Panc1 (cell line): ENCODE measurements around the gene KIFC3. TPM values are rescaled to one million over a fixed set of nuclear protein-coding genes. Genes with fewer than 3 reads are reported as not detected.
A peak's percentile ranks its signal among the peaks of the same experiment; 100 is the strongest.
"Not testable (repeated sequence)": the region's sequence is repeated elsewhere in the genome, so short reads cannot be mapped to it uniquely, and the experiment has no call there.

ENCODE experiments used
- ATAC-seq: fragments of 200-7000 bp; cut with Tn5 transposase; 2 replicates; pipeline ENCODE4 v1.9.1; 2020; ENCODE audit warnings: mild to moderate bottlenecking, moderate library complexity
- BruUV-seq: library from RNA; stranded (reverse); fragments of 400-500 nt; replicated peaks from 2 replicates; lab custom pipeline; 2021; lab: Mats Ljungman, UMichigan
- CTCF ChIA-PET: fragments of 300-600 bp; sonication (Branson Sonifier 250); formaldehyde crosslinking; loops from one replicate; lab custom pipeline; 2022; ENCODE audit warnings: antibody characterized with exemption; lab: Charles Lee
- POLR2A ChIA-PET: fragments of 300-600 bp; sonication (Branson Sonifier 250); formaldehyde crosslinking; loops from one replicate; lab custom pipeline; 2022; ENCODE audit warnings: antibody characterized with exemption; lab: Charles Lee
- DNase-seq: peaks from one replicate; pipeline ENCODE4 v3.0.0-alpha.2; 2010; ENCODE audit warnings: low read depth, low spot score
- H3K27ac ChIP-seq: 2 replicates; pipeline ENCODE4 v1.5.1; 2011; ENCODE audit warnings: mild to moderate bottlenecking, low read length, inconsistent platforms
- H3K27me3 ChIP-seq: fragments of 200-500 bp; sonication (Bioruptor generic); 2 replicates; pipeline ENCODE4 v1.6.0; 2014; ENCODE audit warnings: low read length, inconsistent platforms; ENCODE audit not compliant: control insufficient read depth, insufficient read depth
- H3K36me3 ChIP-seq: fragments of 200-500 bp; sonication (Bioruptor generic); 2 replicates; pipeline ENCODE4 v1.5.1; 2014; ENCODE audit warnings: inconsistent platforms, mild to moderate bottlenecking, low read length, moderate library complexity; ENCODE audit not compliant: control insufficient read depth, insufficient read depth
- H3K4me1 ChIP-seq: 2 replicates; pipeline ENCODE4 v1.5.1; 2011; ENCODE audit warnings: inconsistent platforms, mild to moderate bottlenecking, low read length, moderate library complexity; ENCODE audit not compliant: control insufficient read depth, insufficient read depth
- H3K4me3 ChIP-seq, 2 experiments: 2 replicates each; pipeline ENCODE4 v1.5.1; 2011 to 2012; ENCODE audit warnings: low read depth in 2 of 2, low read length in 2 of 2, mild to moderate bottlenecking in 2 of 2, inconsistent platforms in 1 of 2, moderate library complexity in 1 of 2
- H3K9me3 ChIP-seq: fragments of 200-500 bp; sonication (Bioruptor generic); 2 replicates; pipeline ENCODE4 v1.5.1; 2014; ENCODE audit warnings: low read depth, mild to moderate bottlenecking, inconsistent platforms, low read length, moderate library complexity; ENCODE audit not compliant: control insufficient read depth, insufficient read depth
- POLR2AphosphoS5 ChIP-seq: IDR thresholded peaks from 2 replicates; pipeline ENCODE4 v1.6.1; 2012; ENCODE audit warnings: mild to moderate bottlenecking, low read depth, low read length, moderate library complexity
- SIN3A ChIP-seq: IDR thresholded peaks from 2 replicates; pipeline ENCODE4 v1.6.1; 2012; ENCODE audit warnings: low read depth, mild to moderate bottlenecking, low read length, moderate library complexity, borderline replicate concordance; ENCODE audit not compliant: insufficient read depth
- TCF7L2 ChIP-seq: IDR thresholded peaks from 2 replicates; pipeline ENCODE4 v1.6.1; 2011; ENCODE audit warnings: mild to moderate bottlenecking, low read depth, low read length, inconsistent platforms
- in situ Hi-C: cut with HindIII; loops from 2 replicates; pipeline ENCODE4 v1.10.0; 2016; ENCODE audit warnings: low sequenced_read_pairs, low pct_unique_long_range_greater_than_20kb
- intact Hi-C: fragments of 100-400 bp; cut with micrococcal nuclease; formaldehyde crosslinking; loops from one replicate; pipeline ENCODE4 v1.10.0; 2022; ENCODE audit not compliant: unreplicated experiment
- total RNA-seq: library from RNA; stranded (reverse); gene quantifications from one replicate; pipeline ENCODE4 v1.2.1, GENCODE V29; 2021; ENCODE audit not compliant: unreplicated experiment
- TF ChIP-seq, protein P1 (sequence below): fragments of 450-650 bp; IDR thresholded peaks from 2 replicates; pipeline ENCODE4 v1.5.1; 2017; ENCODE audit warnings: mild to moderate bottlenecking
- TF ChIP-seq, protein P2 (sequence below), 2 experiments: IDR thresholded peaks; 2 replicates each; pipeline ENCODE4 v1.6.1; 2011 to 2012; ENCODE audit warnings: low read depth in 2 of 2, control low read depth in 1 of 2, low read length in 1 of 2, mild to moderate bottlenecking in 1 of 2, moderate library complexity in 1 of 2; ENCODE audit not compliant: insufficient read depth in 1 of 2

The KIFC3 gene
- total RNA-seq, 1 experiment from 2014 or later: 51.5 TPM

DNA sequence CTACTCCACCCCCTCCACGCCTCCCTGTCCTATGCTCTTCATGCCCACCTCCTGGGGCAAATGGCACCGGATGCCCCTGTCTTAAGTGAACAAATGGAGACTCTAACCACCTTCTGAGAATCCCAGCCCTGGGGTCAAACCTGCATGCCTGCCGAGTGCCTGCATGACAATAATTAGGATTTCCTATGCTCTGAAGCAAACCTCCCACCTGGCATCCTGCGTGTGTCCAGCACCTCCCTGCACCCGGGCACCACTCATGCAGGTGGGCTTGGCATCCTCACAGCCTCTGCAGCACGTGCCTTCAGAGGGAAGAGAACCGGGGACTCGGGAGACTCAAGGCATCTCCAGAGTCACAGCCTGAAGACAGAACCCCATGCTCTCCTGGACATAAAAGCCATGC lies 11.2 kb upstream of the KIFC3 start:
- intact Hi-C loops (no loop called here), in situ Hi-C loops (no loop called here)
- H3K36me3 ChIP-seq: no peaks in the 10 kb centered on the region
- no peaks in the 10 kb centered on the region for H3K27me3 ChIP-seq
- ChIA-PET CTCF (no interaction called here), POLR2A (interaction anchor here (0.6 kb wide), 1 partner anchor 620 kb away, joined by 4 read pairs; no protein-coding TSS in a partner anchor)
- H3K4me3 ChIP-seq: no peak overlapping the region
- no peaks in the 10 kb centered on the region for H3K9me3 ChIP-seq
- no peak overlapping the region for H3K27ac ChIP-seq
- BruUV-seq: no TSS peak
- TF ChIP-seq POLR2AphosphoS5: no peak
- TF ChIP-seq, protein P1, sequence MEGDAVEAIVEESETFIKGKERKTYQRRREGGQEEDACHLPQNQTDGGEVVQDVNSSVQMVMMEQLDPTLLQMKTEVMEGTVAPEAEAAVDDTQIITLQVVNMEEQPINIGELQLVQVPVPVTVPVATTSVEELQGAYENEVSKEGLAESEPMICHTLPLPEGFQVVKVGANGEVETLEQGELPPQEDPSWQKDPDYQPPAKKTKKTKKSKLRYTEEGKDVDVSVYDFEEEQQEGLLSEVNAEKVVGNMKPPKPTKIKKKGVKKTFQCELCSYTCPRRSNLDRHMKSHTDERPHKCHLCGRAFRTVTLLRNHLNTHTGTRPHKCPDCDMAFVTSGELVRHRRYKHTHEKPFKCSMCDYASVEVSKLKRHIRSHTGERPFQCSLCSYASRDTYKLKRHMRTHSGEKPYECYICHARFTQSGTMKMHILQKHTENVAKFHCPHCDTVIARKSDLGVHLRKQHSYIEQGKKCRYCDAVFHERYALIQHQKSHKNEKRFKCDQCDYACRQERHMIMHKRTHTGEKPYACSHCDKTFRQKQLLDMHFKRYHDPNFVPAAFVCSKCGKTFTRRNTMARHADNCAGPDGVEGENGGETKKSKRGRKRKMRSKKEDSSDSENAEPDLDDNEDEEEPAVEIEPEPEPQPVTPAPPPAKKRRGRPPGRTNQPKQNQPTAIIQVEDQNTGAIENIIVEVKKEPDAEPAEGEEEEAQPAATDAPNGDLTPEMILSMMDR: no peak
- ATAC-seq (no peak), DNase-seq (no peak)
- peaks cover 34% of the 10 kb centered on the region for H3K4me1 ChIP-seq

DNA sequence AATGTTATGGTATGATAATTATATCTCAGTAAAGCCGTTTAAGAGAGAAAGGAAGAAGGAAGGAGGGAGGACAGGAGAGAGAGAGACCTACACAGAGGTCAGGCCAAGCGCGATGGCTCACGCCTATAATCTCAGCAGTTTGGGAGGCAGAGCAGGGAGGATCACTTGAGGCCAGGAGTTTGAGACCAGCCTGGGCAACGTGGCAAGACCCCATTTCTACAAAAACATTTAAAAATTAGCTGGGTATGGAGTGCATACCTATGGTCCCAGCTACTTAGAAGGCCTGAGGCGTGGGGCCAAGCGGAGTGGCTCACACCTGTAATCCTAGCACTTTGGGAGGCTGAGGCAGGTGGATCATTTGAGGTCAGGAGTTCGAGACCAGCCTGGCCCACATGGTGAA lies 9.0 kb upstream of the KIFC3 start:
- H3K27ac ChIP-seq: peak overlapping the region; percentile 74
- intact Hi-C loops, H3K4me3 ChIP-seq, in situ Hi-C loops, H3K9me3 ChIP-seq, BruUV-seq, H3K36me3 ChIP-seq, CTCF ChIA-PET, H3K27me3 ChIP-seq, ATAC-seq, DNase-seq: not testable (repeated sequence)
- peaks cover 41% of the 10 kb centered on the region for H3K4me1 ChIP-seq
- POLR2A ChIA-PET: interaction anchor here (0.5 kb wide), 1 partner anchor 63 kb away, joined by 4 read pairs; no protein-coding TSS in a partner anchor

DNA sequence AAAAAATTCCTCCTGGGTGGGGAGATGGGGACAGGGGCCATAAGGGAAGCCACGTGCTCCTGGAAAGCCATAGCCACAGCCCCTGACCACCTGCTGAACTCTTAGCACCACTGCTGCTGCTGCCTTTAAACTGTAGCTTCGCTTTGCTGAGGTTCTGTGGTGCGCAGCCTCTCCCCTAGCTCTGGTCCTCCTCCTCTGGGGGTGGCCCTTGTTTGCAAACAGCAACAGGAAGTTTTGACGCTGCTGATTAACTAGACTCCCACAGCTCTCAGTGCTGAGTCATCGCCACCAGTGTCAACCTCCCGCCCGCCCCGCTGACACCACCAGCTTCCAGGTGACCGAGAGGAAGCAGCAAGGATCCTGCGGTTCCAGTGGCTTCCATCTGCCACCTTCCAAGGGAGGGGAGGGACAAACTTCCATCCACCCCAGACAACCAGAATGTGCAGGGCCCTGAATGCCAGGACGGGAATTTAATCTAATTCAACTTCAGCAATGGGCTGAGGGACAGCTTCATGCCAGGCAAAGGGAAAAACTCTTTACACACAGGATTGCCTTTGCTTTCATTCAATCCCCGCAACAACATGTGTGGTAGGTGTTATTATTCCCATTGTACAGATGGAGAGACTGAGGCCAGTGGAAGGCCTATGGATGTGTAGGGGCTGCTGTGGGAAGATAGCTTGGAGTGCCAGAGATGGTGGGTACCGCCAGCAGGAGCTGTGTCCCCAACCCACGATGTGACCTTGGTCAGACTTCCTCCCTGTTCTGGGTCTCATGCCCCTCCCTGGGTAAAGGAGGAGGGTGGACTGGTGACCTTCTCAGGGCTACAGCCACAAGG lies 8.1 kb upstream of the KIFC3 start:
- H3K4me3 ChIP-seq: peak overlapping the region in 1 of 2 experiments; percentile 18; a peak in 1 of 4 replicates
- no peaks in the 10 kb centered on the region for H3K9me3 ChIP-seq
- DNase-seq: peak; percentile 71
- BruUV-seq: no TSS peak
- H3K27me3 ChIP-seq: no peaks in the 10 kb centered on the region
- peak; percentile 88 for ATAC-seq
- intact Hi-C loops: no loop called here
- ChIA-PET CTCF (no interaction called here), POLR2A (no interaction called here)
- H3K27ac ChIP-seq: peak overlapping the region; percentile 74
- H3K36me3 ChIP-seq: no peaks in the 10 kb centered on the region
- peaks cover 40% of the 10 kb centered on the region for H3K4me1 ChIP-seq
- in situ Hi-C loops: no loop called here
- no peak for TF ChIP-seq TCF7L2
- peak; percentile 47; the same call in 1 of the 2 replicates for TF ChIP-seq POLR2AphosphoS5
- TF ChIP-seq, protein P1: no peak
- no peak for TF ChIP-seq SIN3A
- TF ChIP-seq, protein P2, sequence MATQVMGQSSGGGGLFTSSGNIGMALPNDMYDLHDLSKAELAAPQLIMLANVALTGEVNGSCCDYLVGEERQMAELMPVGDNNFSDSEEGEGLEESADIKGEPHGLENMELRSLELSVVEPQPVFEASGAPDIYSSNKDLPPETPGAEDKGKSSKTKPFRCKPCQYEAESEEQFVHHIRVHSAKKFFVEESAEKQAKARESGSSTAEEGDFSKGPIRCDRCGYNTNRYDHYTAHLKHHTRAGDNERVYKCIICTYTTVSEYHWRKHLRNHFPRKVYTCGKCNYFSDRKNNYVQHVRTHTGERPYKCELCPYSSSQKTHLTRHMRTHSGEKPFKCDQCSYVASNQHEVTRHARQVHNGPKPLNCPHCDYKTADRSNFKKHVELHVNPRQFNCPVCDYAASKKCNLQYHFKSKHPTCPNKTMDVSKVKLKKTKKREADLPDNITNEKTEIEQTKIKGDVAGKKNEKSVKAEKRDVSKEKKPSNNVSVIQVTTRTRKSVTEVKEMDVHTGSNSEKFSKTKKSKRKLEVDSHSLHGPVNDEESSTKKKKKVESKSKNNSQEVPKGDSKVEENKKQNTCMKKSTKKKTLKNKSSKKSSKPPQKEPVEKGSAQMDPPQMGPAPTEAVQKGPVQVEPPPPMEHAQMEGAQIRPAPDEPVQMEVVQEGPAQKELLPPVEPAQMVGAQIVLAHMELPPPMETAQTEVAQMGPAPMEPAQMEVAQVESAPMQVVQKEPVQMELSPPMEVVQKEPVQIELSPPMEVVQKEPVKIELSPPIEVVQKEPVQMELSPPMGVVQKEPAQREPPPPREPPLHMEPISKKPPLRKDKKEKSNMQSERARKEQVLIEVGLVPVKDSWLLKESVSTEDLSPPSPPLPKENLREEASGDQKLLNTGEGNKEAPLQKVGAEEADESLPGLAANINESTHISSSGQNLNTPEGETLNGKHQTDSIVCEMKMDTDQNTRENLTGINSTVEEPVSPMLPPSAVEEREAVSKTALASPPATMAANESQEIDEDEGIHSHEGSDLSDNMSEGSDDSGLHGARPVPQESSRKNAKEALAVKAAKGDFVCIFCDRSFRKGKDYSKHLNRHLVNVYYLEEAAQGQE (IDR thresholded peaks at IDR 0.05; ENCODE audit: insufficient read depth in 1 of 2, low read depth in 2 of 2, low read length in 1 of 2): no peak
